AG04450 (cell line): Measurements from ENCODE around the gene ZSWIM4. TPM values are rescaled to one million over a fixed set of nuclear protein-coding genes. Genes with fewer than 3 reads are reported as not detected.

Source experiments
- CTCF ChIA-PET: fragments of 300-600, 350-600 bp; formaldehyde crosslinking; extraction: SDS; loops from one replicate; lab custom pipeline; 2022; ENCODE audit warnings: antibody characterized with exemption, inconsistent platforms; lab: Charles Lee
- POLR2A ChIA-PET: fragments of 350-600 bp; formaldehyde crosslinking; extraction: SDS; loops from one replicate; lab custom pipeline; 2021; ENCODE audit warnings: antibody characterized with exemption, inconsistent platforms; lab: Yijun Ruan, JAX
- DNase-seq: peaks from one replicate; pipeline ENCODE4 v3.0.0-alpha.2; 2011; ENCODE audit warnings: low read depth, low spot score
- H3K27ac ChIP-seq: one replicate; pipeline ENCODE4 v1.5.1; 2012; ENCODE audit warnings: low read depth, low read length, control low read depth
- H3K27me3 ChIP-seq: one replicate; pipeline ENCODE4 v1.6.0; 2012; ENCODE audit warnings: low read length; ENCODE audit not compliant: control insufficient read depth, insufficient read depth
- H3K4me3 ChIP-seq: 2 replicates; pipeline ENCODE4 v1.5.1; 2011; ENCODE audit warnings: mild to moderate bottlenecking, low read depth, low read length, control low read depth
- H3K9me3 ChIP-seq: 2 replicates; pipeline ENCODE4 v1.5.1; 2012; ENCODE audit warnings: low read length; ENCODE audit not compliant: control insufficient read depth, insufficient read depth
- polyA plus RNA-seq: library from polyadenylated mRNA; depleted of rRNA; stranded (reverse); fragments of >200 nt; gene quantifications from 2 replicates; pipeline ENCODE4 v1.2.3, GENCODE V29; 2011
- TF ChIP-seq, protein P1 (sequence below): IDR thresholded peaks from 2 replicates; pipeline ENCODE4 v1.5.1; 2011; ENCODE audit warnings: low read depth, low read length, control low read depth, inconsistent platforms

Gene ZSWIM4
- polyA plus RNA-seq, 1 experiment = 2.3 TPM

GRCh38 chr19:13782537-13782936 lies 12.7 kb upstream of the ZSWIM4 start:
- peaks cover 2% of the 10 kb centered on the region; the same call in 1 of the 2 replicates for H3K9me3 ChIP-seq
- no peaks in the 10 kb centered on the region for H3K27me3 ChIP-seq
- TF ChIP-seq, protein P1, sequence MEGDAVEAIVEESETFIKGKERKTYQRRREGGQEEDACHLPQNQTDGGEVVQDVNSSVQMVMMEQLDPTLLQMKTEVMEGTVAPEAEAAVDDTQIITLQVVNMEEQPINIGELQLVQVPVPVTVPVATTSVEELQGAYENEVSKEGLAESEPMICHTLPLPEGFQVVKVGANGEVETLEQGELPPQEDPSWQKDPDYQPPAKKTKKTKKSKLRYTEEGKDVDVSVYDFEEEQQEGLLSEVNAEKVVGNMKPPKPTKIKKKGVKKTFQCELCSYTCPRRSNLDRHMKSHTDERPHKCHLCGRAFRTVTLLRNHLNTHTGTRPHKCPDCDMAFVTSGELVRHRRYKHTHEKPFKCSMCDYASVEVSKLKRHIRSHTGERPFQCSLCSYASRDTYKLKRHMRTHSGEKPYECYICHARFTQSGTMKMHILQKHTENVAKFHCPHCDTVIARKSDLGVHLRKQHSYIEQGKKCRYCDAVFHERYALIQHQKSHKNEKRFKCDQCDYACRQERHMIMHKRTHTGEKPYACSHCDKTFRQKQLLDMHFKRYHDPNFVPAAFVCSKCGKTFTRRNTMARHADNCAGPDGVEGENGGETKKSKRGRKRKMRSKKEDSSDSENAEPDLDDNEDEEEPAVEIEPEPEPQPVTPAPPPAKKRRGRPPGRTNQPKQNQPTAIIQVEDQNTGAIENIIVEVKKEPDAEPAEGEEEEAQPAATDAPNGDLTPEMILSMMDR = no peak
- no peak overlapping the region for H3K27ac ChIP-seq
- ChIA-PET CTCF (no interaction called here), POLR2A (no interaction called here)
- DNase-seq = no peak
- no peak overlapping the region for H3K4me3 ChIP-seq

DNA sequence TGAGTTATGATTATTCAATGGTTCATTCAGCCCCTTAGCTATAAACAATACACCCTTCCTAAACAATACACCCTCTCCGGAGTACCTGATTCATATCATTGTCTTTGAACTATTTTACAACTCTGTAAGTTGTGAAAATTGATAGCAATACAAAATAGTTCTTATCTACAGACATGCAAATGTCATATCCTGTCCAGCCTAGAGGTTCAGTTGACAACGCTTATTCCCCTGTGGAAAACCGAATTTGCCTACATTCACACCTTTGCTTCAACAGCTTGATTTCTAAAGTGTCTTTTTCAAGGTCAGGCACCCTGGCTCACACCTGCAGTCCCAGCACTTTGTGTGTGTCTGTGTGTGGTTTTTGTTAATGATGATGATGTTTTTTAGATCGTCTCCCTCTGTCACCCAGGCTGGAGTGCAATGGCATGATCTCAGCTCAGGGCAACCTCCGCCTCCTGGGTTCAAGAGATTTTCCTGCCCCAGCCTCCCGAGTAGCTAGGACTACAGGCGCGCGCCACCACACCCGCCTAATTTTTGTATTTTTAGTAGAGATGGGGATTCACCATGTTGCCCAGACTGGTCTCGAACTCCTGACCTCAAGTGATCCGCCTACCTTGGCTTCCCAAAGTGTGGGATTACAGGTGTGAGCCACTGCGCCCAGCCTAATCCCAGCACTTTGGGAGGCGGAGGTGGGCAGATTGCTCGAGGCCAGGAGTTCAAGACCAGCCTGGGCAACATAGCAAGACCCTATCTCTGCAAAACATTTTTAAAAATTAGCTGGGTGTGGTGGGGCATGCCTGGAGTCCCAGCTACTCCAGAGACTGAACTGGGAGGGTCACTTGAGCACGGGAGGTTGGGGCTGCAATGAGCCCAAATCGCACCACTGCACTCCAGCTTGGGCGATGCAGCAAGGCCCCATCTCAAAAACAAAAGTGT lies 11.4 kb upstream of the ZSWIM4 start:
- TF ChIP-seq, protein P1 = no peak
- POLR2A ChIA-PET = interaction anchor here (0.6 to 1.6 kb wide), 5 partner anchors 12 to 594 kb away, joined by 4 to 7 read pairs (median 4); partner anchors contain the start of gene ZSWIM4

DNA sequence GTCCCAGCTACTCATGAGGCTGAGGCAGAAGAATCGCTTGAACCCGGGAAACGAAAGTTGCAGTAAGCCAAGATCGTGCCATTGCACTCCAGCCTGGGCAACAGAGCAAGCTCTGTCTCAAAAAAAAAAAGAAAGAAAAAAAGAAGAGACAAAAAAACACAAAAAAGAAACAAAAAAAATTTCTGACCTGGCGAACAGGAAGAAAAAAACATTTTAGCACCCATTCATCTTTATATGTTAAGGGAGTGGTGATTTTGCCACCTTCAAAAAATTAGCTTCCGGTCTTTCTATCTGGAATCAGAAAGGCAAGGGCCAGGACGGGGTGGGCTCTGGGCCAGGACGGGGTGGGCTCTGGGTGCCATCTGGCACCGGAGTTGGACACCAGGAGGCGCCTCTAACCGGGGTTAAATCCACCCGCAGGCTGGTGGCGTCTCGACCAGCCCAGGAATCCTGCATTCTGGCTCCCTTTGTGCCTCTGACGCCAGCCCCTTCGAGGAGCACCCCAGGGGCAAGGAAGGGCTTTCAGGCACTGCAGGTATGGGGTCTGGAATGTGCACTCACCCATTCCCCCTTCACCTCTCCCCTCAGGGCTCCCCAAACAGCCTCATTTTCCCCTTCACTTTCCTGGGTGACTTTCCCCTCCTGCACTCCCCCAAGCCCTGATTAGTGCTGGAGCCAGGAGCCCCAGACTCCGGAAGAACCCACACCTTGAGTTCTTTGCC lies 10.4 kb upstream of the ZSWIM4 start:
- DNase-seq = no peak
- ChIA-PET POLR2A (interaction anchor here (0.8 to 1.6 kb wide), 3 partner anchors 16 to 77 kb away, joined by 4 to 7 read pairs (median 4); no protein-coding TSS in a partner anchor), CTCF (interaction anchor here (0.6 to 2.4 kb wide), 18 partner anchors 10 to 911 kb away, joined by 3 to 60 read pairs (median 4); partner anchors contain the start of gene C19orf53)
- Histone ChIP-seq H3K9me3 (peaks cover 1% of the 10 kb centered on the region; the same call in 1 of the 2 replicates), H3K27me3 (no peaks in the 10 kb centered on the region), H3K27ac (no peak overlapping the region), H3K4me3 (no peak overlapping the region)
- TF ChIP-seq, protein P1 = peak; percentile 72

More for the DNA sequence above, 11.4 kb upstream of the ZSWIM4 start:
- H3K4me3 ChIP-seq = no peak overlapping the region
- CTCF ChIA-PET = interaction anchor here (0.6 to 2.4 kb wide), 17 partner anchors 9 to 910 kb away, joined by 3 to 60 read pairs (median 4); partner anchors contain the start of gene C19orf53
- DNase-seq = no peak
- H3K27me3 ChIP-seq = no peaks in the 10 kb centered on the region
- H3K27ac ChIP-seq = no peak overlapping the region
- peaks cover 2% of the 10 kb centered on the region; the same call in 1 of the 2 replicates for H3K9me3 ChIP-seq

DNA sequence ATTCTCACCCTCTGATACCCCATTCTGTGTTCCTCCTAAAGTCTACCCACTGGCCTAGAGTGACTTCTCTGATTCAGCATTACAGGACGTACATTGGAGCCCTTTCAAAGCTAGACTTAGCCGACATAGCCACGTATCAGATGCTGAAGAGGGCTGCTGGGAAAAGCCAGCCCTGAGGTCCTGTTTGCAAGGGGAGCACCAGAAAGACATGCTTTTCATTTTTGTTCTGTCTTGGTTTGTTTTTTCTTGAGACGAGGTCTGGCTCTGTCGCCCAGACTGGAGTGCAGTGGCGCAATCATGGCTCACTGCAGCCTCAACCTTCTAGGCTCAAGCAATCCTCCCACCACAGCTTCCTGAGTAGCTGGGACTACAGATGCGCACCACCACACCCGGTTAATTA lies 6.3 kb upstream of the ZSWIM4 start:
- DNase-seq = no peak
- ChIA-PET POLR2A (interaction anchor here (1.0 to 3.0 kb wide), 5 partner anchors 15 to 74 kb away, joined by 4 to 29 read pairs (median 10); partner anchors contain the start of gene C19orf53), CTCF (interaction anchor here (1.4 to 3.3 kb wide), 2 partner anchors 74 kb away, joined by 3 to 25 read pairs; no protein-coding TSS in a partner anchor)

More for the DNA sequence above, 6.3 kb upstream of the ZSWIM4 start:
- Histone ChIP-seq H3K4me3 (no peak overlapping the region), H3K9me3 (no peaks in the 10 kb centered on the region), H3K27ac (peak overlapping the region; percentile 97), H3K27me3 (no peaks in the 10 kb centered on the region)
- TF ChIP-seq, protein P1 = no peak
